Fibroblast of skin of back (primary cell): ENCODE measurements around the gene PARL. TPM values are rescaled to one million over a fixed set of nuclear protein-coding genes. Genes with fewer than 3 reads are reported as not detected.

Experiments used
- DNase-seq: peaks from one replicate; pipeline ENCODE4 v3.0.0-alpha.2; 2013
- polyA plus RNA-seq, 2 experiments: library from polyadenylated mRNA; unstranded; fragments of 120-200 nt; gene quantifications; one replicate each; pipeline ENCODE4 v1.2.1, GENCODE V29; 2013; ENCODE audit not compliant: insufficient read length in 2 of 2

The PARL gene, protein sequence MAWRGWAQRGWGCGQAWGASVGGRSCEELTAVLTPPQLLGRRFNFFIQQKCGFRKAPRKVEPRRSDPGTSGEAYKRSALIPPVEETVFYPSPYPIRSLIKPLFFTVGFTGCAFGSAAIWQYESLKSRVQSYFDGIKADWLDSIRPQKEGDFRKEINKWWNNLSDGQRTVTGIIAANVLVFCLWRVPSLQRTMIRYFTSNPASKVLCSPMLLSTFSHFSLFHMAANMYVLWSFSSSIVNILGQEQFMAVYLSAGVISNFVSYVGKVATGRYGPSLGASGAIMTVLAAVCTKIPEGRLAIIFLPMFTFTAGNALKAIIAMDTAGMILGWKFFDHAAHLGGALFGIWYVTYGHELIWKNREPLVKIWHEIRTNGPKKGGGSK
- 45.9 TPM for polyA plus RNA-seq (2013, experiment 1 of 2; ENCODE audit: insufficient read length)
- 30.8 TPM for polyA plus RNA-seq (2013, experiment 2 of 2; ENCODE audit: insufficient read length)

DNA sequence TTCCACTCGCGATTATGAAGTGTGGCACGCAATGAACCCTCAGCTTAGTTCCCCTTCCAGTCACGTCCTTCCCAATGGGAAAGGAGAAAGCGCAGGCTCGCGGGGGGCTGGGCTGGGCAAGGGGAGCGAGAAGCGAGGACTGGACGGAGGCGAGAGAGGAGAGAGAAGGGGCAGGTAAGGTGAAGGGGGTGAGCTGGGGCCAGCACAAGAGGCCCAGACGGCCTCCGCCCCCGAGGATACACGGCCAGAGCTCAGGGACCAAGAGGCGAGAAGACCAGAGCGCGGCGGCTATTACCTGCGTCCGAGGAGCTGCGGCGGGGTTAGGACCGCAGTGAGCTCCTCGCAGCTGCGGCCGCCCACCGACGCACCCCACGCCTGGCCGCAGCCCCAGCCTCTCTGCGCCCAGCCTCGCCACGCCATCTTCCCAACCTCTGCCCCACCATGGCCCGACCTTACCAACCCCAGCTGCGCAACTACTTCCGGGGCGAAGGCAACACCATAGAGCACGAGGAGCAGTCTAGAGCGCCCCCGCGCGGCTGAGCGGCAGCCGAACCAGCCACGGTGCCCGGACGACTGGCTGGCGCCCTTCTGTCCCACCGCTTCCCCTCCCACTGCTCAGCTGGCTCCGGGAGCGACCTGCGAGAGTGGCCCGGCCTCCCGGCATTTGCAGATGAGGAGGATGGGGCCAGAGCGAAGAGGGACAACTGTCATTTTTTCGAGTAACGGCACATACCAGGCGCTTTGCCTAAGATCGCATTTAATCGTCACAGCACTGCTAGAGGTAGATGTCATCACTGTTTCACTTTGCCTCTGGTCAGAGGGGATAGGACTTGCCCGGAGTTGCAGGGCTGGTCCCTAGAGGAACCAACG is at the start of gene PARL:
Gene PARL (minus strand): TSS at position 454 of the 870 bp plus-strand sequence. CDS start 34 bp downstream, at position 420.
- peak; percentile 89 for DNase-seq

DNA sequence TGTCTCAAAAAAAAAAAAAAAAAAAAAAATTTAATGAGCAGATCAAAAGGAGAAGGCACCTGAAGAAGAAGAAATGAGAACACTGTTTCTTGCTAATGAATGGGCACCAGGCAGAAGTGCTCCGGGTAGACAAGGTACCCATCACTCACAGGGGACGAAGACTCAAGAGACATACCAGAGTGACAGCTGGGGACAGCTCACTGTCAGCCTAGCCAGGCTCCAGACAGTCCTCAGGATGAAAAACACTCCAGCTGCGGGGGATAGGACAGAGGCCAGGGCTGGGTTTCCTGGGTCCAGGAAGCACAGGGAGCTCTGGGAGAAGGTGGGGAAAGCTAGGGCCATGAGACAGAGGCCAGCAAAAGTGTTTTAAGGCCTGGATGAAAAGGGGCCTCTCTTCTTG is 48.5 kb upstream of the PARL start:
- no peak for DNase-seq

- DNase-seq: no peak
Measured at GRCh38 chr3:183931881-183932280, 47.2 kb upstream of the PARL start.

DNA sequence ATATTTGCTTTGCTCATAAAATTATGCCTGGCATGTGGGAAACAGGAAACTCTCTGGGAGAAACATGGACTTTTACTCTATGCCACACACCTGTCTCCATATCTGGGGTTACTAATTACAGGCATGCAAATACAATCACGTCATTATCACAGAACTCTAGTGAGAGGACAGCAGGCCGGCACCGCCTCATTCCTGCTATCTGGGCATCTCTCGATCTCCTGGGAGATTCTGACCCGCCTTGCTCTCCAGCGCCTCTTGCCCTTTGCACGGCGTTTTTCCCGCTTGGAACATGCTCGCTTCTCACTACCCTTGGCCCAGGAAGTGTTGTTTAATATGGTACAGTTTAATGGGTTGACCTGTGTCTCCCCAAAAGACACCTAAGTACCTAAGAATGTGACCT is 45.4 kb upstream of the PARL start:
- DNase-seq: no peak

- no peak for DNase-seq
Measured at GRCh38 chr3:183927059-183927458, 42.4 kb upstream of the PARL start.

GRCh38 chr3:183924956-183925355 is 40.3 kb upstream of the PARL start:
- peak; percentile 13 for DNase-seq

GRCh38 chr3:183924543-183924942 is 39.9 kb upstream of the PARL start:
- no peak for DNase-seq

DNA sequence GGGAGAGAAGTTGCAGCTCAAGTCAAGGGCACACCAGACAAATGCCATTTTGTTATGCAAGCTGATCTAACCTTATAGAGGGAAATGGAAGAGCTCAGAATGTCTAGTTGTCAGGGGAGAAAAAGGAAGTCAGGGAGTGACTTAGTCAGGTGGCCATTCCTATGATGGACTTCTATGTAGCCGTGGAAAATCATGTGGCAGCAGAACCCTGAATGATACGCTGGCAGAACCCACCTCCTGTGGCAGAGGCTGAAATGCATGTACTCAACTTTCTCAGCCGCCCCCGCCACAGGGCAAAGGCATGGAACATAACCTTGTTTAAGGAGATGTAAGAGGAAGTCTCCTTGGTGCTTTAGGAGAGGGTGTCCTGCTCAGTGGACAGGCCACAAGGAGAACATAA is 37.7 kb upstream of the PARL start:
- DNase-seq: no peak

DNA sequence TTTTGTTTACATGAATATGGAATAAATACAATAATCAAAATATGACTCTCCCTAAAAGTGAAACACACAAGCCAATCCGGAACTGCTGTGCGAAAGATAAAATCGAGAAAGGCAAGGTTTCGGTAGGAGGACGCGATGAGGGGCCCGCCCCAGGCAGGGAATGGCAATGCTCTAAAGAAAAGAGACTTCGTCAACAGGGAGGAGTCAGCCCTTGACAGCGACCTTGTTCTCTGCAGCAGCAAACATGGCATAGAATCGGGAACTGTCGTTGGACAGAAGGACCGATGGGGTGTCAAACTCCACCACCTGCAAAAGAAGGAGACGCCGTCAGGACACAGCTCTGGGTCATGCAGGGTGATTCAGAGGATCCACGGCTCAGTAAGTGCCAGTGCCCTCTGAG is 36.4 kb upstream of the PARL start:
- DNase-seq: no peak

DNA sequence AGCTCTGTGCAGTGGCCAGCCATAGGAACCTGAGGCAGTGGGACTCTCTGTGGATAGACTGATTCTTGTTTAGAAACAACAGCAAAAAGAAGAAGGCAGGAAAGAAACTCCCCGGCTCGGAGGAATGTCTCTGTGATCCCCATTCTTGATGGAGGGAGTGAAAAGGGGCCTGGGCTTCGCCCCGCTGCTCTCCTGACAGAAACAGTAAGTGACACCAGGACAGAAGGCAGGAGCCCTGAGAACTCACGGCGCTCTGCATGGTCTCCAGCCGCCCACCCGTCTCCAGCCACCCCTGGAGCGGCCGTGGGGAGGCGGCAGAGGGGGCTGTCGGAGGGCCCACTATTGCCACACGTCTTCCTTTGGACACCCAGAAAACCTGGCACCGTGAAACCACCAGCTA is 35.7 kb upstream of the PARL start:
- DNase-seq: no peak

GRCh38 chr3:183918178-183918577 is 33.5 kb upstream of the PARL start:
- DNase-seq: no peak

- DNase-seq: no peak
Measured at GRCh38 chr3:183917776-183918175, 33.1 kb upstream of the PARL start.

DNA sequence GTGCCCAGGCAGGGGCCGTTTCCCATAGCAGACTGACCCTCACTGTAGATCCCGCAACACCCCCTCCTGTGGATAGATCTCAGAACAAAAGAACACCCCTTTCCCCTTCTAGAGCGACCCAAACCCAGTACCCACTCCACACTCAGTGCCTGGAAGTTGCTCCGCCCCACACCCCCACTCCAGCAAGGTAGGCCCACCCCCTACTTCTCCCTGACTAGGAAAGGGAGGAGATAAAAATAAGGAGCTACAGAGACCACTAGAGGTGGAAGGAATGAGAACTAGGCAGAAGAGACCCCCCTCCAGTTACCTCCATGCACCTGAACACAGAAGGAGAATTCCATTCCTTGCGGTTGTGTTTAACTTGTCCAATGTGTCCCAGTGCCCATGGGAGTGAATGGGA is 30.2 kb upstream of the PARL start:
- DNase-seq: no peak

GRCh38 chr3:183913580-183913920 is 28.9 kb upstream of the PARL start:
- no peak for DNase-seq

DNA sequence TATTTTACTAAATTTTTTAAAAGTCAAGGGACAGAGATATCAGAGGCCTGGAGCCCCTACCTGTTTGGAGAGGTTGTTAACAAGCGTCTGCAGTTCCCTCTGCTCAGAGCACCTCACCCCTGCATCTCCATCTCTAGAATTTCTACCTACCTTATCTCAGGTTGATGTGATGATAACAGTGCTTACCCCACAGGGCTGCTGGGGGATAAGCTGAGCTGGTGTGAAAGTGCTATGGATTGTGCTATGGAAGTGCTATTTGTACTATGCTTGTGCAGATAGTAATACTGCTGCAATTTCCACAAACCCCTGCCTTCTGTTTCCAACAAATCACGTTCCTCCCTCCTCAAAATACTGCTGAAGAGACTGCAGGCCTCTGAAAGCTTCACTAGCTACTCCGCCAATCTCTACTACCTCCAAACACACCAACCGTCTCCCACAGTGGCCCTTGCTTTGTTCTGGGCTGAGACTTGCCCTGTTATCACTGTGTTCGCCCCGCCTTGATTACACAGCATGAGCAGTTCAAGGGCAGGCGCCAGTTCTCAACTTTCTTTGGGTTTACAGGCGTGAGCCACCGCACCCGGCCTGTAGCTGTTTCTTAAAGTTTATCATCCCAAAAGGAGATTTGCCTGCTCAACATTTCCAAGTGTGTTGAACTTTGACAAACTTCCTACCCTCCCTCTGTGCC is 28.4 kb upstream of the PARL start:
- no peak for DNase-seq

- no peak for DNase-seq
Measured at GRCh38 chr3:183911763-183912506, 27.3 kb upstream of the PARL start.

DNA sequence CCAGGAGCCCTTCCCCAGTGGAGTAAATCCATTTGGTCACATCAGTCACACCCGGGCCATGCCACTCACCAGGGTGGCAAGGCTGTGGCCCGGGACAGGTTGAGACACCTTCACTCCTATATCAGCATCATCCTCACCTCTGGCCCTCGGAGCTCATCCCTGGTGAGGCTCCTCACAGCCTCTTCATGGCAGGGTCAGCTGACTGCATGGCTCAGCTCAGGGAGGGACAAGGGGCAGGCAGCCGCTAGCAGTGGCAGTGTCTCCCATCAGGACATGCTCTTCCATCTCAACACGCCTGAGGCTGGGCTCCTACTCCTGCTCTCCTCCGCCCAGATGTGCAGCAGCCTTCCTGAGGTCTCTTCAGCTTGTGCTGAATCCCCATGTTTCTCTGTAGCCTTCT is 26.4 kb upstream of the PARL start:
- DNase-seq: no peak

GRCh38 chr3:183909030-183909600 is 24.4 kb upstream of the PARL start:
- DNase-seq: no peak

GRCh38 chr3:183907911-183908331 is 23.2 kb upstream of the PARL start:
- no peak for DNase-seq

GRCh38 chr3:183907176-183907575 is 22.5 kb upstream of the PARL start:
- DNase-seq: no peak

DNA sequence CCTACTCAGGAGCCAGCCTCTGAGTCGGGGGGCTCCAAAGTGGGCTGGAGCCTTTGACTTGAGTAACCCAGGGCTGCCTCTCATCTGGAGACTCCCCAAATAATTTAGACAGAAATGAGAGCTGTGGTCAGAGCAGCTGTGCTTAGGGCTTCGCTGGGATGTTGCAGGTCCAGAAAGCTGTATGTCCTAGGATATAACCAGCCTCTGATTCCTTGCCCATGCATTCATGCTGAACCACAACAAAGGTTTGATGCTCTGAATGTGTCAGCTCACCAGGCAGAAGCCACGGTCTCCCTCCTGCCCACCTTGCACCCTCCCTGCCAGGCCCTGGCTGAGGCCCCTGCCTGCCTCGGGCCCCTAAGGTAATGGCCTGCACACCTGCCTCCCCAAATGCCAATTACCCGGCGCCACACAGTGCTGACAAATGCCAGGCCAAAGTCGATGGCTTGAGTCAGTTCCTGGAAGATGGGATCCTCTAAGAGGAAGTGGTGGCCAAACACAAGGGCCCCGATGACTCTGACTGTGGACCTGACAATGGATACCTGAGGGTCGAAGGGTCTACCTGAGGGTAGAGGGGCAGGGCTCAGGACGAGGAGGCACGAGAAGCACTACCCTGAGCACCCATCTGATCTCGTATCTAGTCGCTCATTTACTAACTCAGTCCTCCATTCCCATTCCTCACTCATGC is 21.7 kb upstream of the PARL start:
- no peak for DNase-seq
